ENCODE data around the gene EFNA5. TPM values are rescaled to one million over a fixed set of nuclear protein-coding genes. Genes with fewer than 3 reads are reported as not detected.
A peak's percentile ranks its signal among the peaks of the same experiment; 100 is the strongest.

EFNA5 gene
- polyA plus RNA-seq, 1 donor, result 6.1 TPM

- peaks cover 35% of the 10 kb centered on the region for H3K27me3 ChIP-seq (ENCODE audit: control insufficient read depth, insufficient read depth, low read length)
- H3K36me3 ChIP-seq (ENCODE audit: control insufficient read depth, insufficient read depth, low read length), result no peaks in the 10 kb centered on the region
- peaks cover 5% of the 10 kb centered on the region for H3K9me3 ChIP-seq (ENCODE audit: control insufficient read depth, low read depth, low read length)
- H3K4me1 ChIP-seq (ENCODE audit: control insufficient read depth, insufficient read depth, low read length), result peaks cover 28% of the 10 kb centered on the region
- 0% methylated on average over 1 of the region's 32 CpGs for WGBS (ENCODE audit: insufficient coverage, low lambda C conversion rate)
- peak overlapping the region; percentile 43 for H3K27ac ChIP-seq (ENCODE audit: low read length)
- peak overlapping the region; percentile 62 for H3K4me3 ChIP-seq (ENCODE audit: low read length)
- DNase-seq, result peak; percentile 81 to 82
Observed at GRCh38 chr5:107673368-107674136, 2.8 kb upstream of the EFNA5 start.

GRCh38 chr5:107673039-107673367 lies 2.3 kb upstream of the EFNA5 start:
- 0% methylated on average over 3 of the region's 11 CpGs for WGBS (ENCODE audit: insufficient coverage, low lambda C conversion rate)
- Histone ChIP-seq H3K27ac (ENCODE audit: low read length) (peak overlapping the region; percentile 43), H3K4me3 (ENCODE audit: low read length) (peak overlapping the region; percentile 62), H3K9me3 (ENCODE audit: control insufficient read depth, low read depth, low read length) (peaks cover 5% of the 10 kb centered on the region), H3K4me1 (ENCODE audit: control insufficient read depth, insufficient read depth, low read length) (peaks cover 28% of the 10 kb centered on the region), H3K27me3 (ENCODE audit: control insufficient read depth, insufficient read depth, low read length) (peaks cover 40% of the 10 kb centered on the region), H3K36me3 (ENCODE audit: control insufficient read depth, insufficient read depth, low read length) (no peaks in the 10 kb centered on the region)
- DNase-seq, result peak in 1 of 2 donors; percentile 50

GRCh38 chr5:107672211-107673038 lies 1.7 kb upstream of the EFNA5 start:
- Histone ChIP-seq H3K36me3 (ENCODE audit: control insufficient read depth, insufficient read depth, low read length) (no peaks in the 10 kb centered on the region), H3K9me3 (ENCODE audit: control insufficient read depth, low read depth, low read length) (peaks cover 5% of the 10 kb centered on the region), H3K27me3 (ENCODE audit: control insufficient read depth, insufficient read depth, low read length) (peaks cover 40% of the 10 kb centered on the region), H3K4me3 (ENCODE audit: low read length) (peak overlapping the region; percentile 62), H3K27ac (ENCODE audit: low read length) (peak overlapping the region; percentile 52), H3K4me1 (ENCODE audit: control insufficient read depth, insufficient read depth, low read length) (peaks cover 28% of the 10 kb centered on the region)
- peak; percentile 73 to 88 for DNase-seq
- no CpG with 5 or more reads among the region's 66 CpGs for WGBS (ENCODE audit: insufficient coverage, low lambda C conversion rate)

- peak overlapping the region; percentile 52 for H3K27ac ChIP-seq (ENCODE audit: low read length)
- DNase-seq, result peak in 1 of 2 donors; percentile 15
- H3K27me3 ChIP-seq (ENCODE audit: control insufficient read depth, insufficient read depth, low read length), result peaks cover 40% of the 10 kb centered on the region
- H3K4me1 ChIP-seq (ENCODE audit: control insufficient read depth, insufficient read depth, low read length), result peaks cover 28% of the 10 kb centered on the region
- no peaks in the 10 kb centered on the region for H3K36me3 ChIP-seq (ENCODE audit: control insufficient read depth, insufficient read depth, low read length)
- peaks cover 5% of the 10 kb centered on the region for H3K9me3 ChIP-seq (ENCODE audit: control insufficient read depth, low read depth, low read length)
- WGBS (ENCODE audit: insufficient coverage, low lambda C conversion rate), result 7% methylated on average over 2 of the region's 20 CpGs
- H3K4me3 ChIP-seq (ENCODE audit: low read length), result peak overlapping the region; percentile 62
Observed at GRCh38 chr5:107671742-107672210, 1.0 kb upstream of the EFNA5 start.

- Histone ChIP-seq H3K36me3 (ENCODE audit: control insufficient read depth, insufficient read depth, low read length) (no peaks in the 10 kb centered on the region), H3K27me3 (ENCODE audit: control insufficient read depth, insufficient read depth, low read length) (peaks cover 40% of the 10 kb centered on the region), H3K4me1 (ENCODE audit: control insufficient read depth, insufficient read depth, low read length) (peaks cover 28% of the 10 kb centered on the region), H3K4me3 (ENCODE audit: low read length) (peak overlapping the region; percentile 65), H3K27ac (ENCODE audit: low read length) (peak overlapping the region; percentile 20), H3K9me3 (ENCODE audit: control insufficient read depth, low read depth, low read length) (peaks cover 5% of the 10 kb centered on the region)
- DNase-seq, result peak in 1 of 2 donors; percentile 64
- WGBS (ENCODE audit: insufficient coverage, low lambda C conversion rate), result 0% methylated on average over 5 of the region's 77 CpGs
Observed at GRCh38 chr5:107670087-107670931, 428 bp downstream of the EFNA5 start.

- Histone ChIP-seq H3K27me3 (ENCODE audit: control insufficient read depth, insufficient read depth, low read length) (peaks cover 40% of the 10 kb centered on the region), H3K4me3 (ENCODE audit: low read length) (peak overlapping the region; percentile 65), H3K27ac (ENCODE audit: low read length) (no peak overlapping the region), H3K4me1 (ENCODE audit: control insufficient read depth, insufficient read depth, low read length) (peaks cover 28% of the 10 kb centered on the region), H3K9me3 (ENCODE audit: control insufficient read depth, low read depth, low read length) (peaks cover 5% of the 10 kb centered on the region), H3K36me3 (ENCODE audit: control insufficient read depth, insufficient read depth, low read length) (no peaks in the 10 kb centered on the region)
- DNase-seq, result peak in 1 of 2 donors; percentile 33
- WGBS (ENCODE audit: insufficient coverage, low lambda C conversion rate), result 0% methylated on average over 5 of the region's 60 CpGs
Observed at GRCh38 chr5:107669096-107670031, 1.4 kb downstream of the EFNA5 start.

GRCh38 chr5:107668154-107669095 lies 2.3 kb downstream of the EFNA5 start:
- no peak overlapping the region for H3K27ac ChIP-seq (ENCODE audit: low read length)
- H3K36me3 ChIP-seq (ENCODE audit: control insufficient read depth, insufficient read depth, low read length), result no peaks in the 10 kb centered on the region
- peaks cover 40% of the 10 kb centered on the region for H3K27me3 ChIP-seq (ENCODE audit: control insufficient read depth, insufficient read depth, low read length)
- H3K4me3 ChIP-seq (ENCODE audit: low read length), result peak overlapping the region; percentile 65
- WGBS (ENCODE audit: insufficient coverage, low lambda C conversion rate), result 22% methylated on average over 3 of the region's 11 CpGs
- peaks cover 5% of the 10 kb centered on the region for H3K9me3 ChIP-seq (ENCODE audit: control insufficient read depth, low read depth, low read length)
- peak in 1 of 2 donors; percentile 5 for DNase-seq
- H3K4me1 ChIP-seq (ENCODE audit: control insufficient read depth, insufficient read depth, low read length), result peaks cover 28% of the 10 kb centered on the region

GRCh38 chr5:107666051-107666655 lies 4.6 kb downstream of the EFNA5 start:
- no peak for DNase-seq
- H3K27ac ChIP-seq (ENCODE audit: low read length), result no peak overlapping the region
- H3K27me3 ChIP-seq (ENCODE audit: control insufficient read depth, insufficient read depth, low read length), result peaks cover 29% of the 10 kb centered on the region
- H3K4me3 ChIP-seq (ENCODE audit: low read length), result no peak overlapping the region
- H3K4me1 ChIP-seq (ENCODE audit: control insufficient read depth, insufficient read depth, low read length), result peaks cover 18% of the 10 kb centered on the region
- H3K36me3 ChIP-seq (ENCODE audit: control insufficient read depth, insufficient read depth, low read length), result no peaks in the 10 kb centered on the region
- 90% methylated on average over 2 of the region's 3 CpGs for WGBS (ENCODE audit: insufficient coverage, low lambda C conversion rate)
- peaks cover 3% of the 10 kb centered on the region for H3K9me3 ChIP-seq (ENCODE audit: control insufficient read depth, low read depth, low read length)
